ENCODE measurements around the gene GPC1.
"Not testable (repeated sequence)": the region's sequence is repeated elsewhere in the genome, so short reads cannot be mapped to it uniquely, and the experiment has no call there.

Gene GPC1

GRCh38 chr2:240435457-240435947, at the start of gene GPC1:
TSS of gene GPC1 (plus strand) at chr2:240435663. CDS start at chr2:240435919, 256 bp downstream.
- no peak for DNase-seq

GRCh38 chr2:240386326-240386725, 49.1 kb upstream of the GPC1 start:
- no peak for DNase-seq

GRCh38 chr2:240386743-240387142, 48.7 kb upstream of the GPC1 start:
- not testable (repeated sequence) for DNase-seq

- no peak for DNase-seq
These were observed 48.2 kb upstream of the GPC1 start for GRCh38 chr2:240387325-240387668.

GRCh38 chr2:240387669-240388358, 47.6 kb upstream of the GPC1 start:
- DNase-seq, result no peak

GRCh38 chr2:240388471-240389301, 46.8 kb upstream of the GPC1 start:
- no peak for DNase-seq

GRCh38 chr2:240389302-240389805, 46.1 kb upstream of the GPC1 start:
- DNase-seq, result no peak

- no peak for DNase-seq
These were observed 45.1 kb upstream of the GPC1 start for GRCh38 chr2:240390091-240391073.

- DNase-seq, result no peak
These were observed 44.1 kb upstream of the GPC1 start for GRCh38 chr2:240391111-240392051.

- no peak for DNase-seq
These were observed 43.1 kb upstream of the GPC1 start for GRCh38 chr2:240392084-240392947.

GRCh38 chr2:240392948-240393830, 42.3 kb upstream of the GPC1 start:
- no peak for DNase-seq

GRCh38 chr2:240393831-240394410, 41.5 kb upstream of the GPC1 start:
- no peak for DNase-seq

- DNase-seq, result no peak
These were observed 40.9 kb upstream of the GPC1 start for GRCh38 chr2:240394549-240394948.

GRCh38 chr2:240395448-240395847, 40.0 kb upstream of the GPC1 start:
- no peak for DNase-seq

- no peak for DNase-seq
These were observed 39.4 kb upstream of the GPC1 start for GRCh38 chr2:240395896-240396622.

- DNase-seq, result no peak
These were observed 38.6 kb upstream of the GPC1 start for GRCh38 chr2:240396623-240397541.

GRCh38 chr2:240397542-240397916, 37.9 kb upstream of the GPC1 start:
- DNase-seq, result no peak
